Panc1 (cell line): ENCODE data around the gene TRIM36. TPM values are rescaled to one million over a fixed set of nuclear protein-coding genes. Genes with fewer than 3 reads are reported as not detected.
A peak's percentile ranks its signal among the peaks of the same experiment; 100 is the strongest.

ENCODE experiments used
- ATAC-seq: fragments of 200-7000 bp; cut with Tn5 transposase; 2 replicates; pipeline ENCODE4 v1.9.1; 2020; ENCODE audit warnings: mild to moderate bottlenecking, moderate library complexity
- BruUV-seq: library from RNA; stranded (reverse); fragments of 400-500 nt; replicated peaks from 2 replicates; lab custom pipeline; 2021; lab: Mats Ljungman, UMichigan
- CTCF ChIA-PET: fragments of 300-600 bp; sonication (Branson Sonifier 250); formaldehyde crosslinking; loops from one replicate; lab custom pipeline; 2022; ENCODE audit warnings: antibody characterized with exemption; lab: Charles Lee
- POLR2A ChIA-PET: fragments of 300-600 bp; sonication (Branson Sonifier 250); formaldehyde crosslinking; loops from one replicate; lab custom pipeline; 2022; ENCODE audit warnings: antibody characterized with exemption; lab: Charles Lee
- DNase-seq: peaks from one replicate; pipeline ENCODE4 v3.0.0-alpha.2; 2010; ENCODE audit warnings: low read depth, low spot score
- H3K27ac ChIP-seq: 2 replicates; pipeline ENCODE4 v1.5.1; 2011; ENCODE audit warnings: mild to moderate bottlenecking, low read length, inconsistent platforms
- H3K27me3 ChIP-seq: fragments of 200-500 bp; sonication (Bioruptor generic); 2 replicates; pipeline ENCODE4 v1.6.0; 2014; ENCODE audit warnings: low read length, inconsistent platforms; ENCODE audit not compliant: control insufficient read depth, insufficient read depth
- H3K36me3 ChIP-seq: fragments of 200-500 bp; sonication (Bioruptor generic); 2 replicates; pipeline ENCODE4 v1.5.1; 2014; ENCODE audit warnings: inconsistent platforms, mild to moderate bottlenecking, low read length, moderate library complexity; ENCODE audit not compliant: control insufficient read depth, insufficient read depth
- H3K4me1 ChIP-seq: 2 replicates; pipeline ENCODE4 v1.5.1; 2011; ENCODE audit warnings: inconsistent platforms, mild to moderate bottlenecking, low read length, moderate library complexity; ENCODE audit not compliant: control insufficient read depth, insufficient read depth
- H3K4me3 ChIP-seq, 2 experiments: 2 replicates each; pipeline ENCODE4 v1.5.1; 2011 to 2012; ENCODE audit warnings: low read depth in 2 of 2, low read length in 2 of 2, mild to moderate bottlenecking in 2 of 2, inconsistent platforms in 1 of 2, moderate library complexity in 1 of 2
- H3K9me3 ChIP-seq: fragments of 200-500 bp; sonication (Bioruptor generic); 2 replicates; pipeline ENCODE4 v1.5.1; 2014; ENCODE audit warnings: low read depth, mild to moderate bottlenecking, inconsistent platforms, low read length, moderate library complexity; ENCODE audit not compliant: control insufficient read depth, insufficient read depth
- POLR2AphosphoS5 ChIP-seq: IDR thresholded peaks from 2 replicates; pipeline ENCODE4 v1.6.1; 2012; ENCODE audit warnings: mild to moderate bottlenecking, low read depth, low read length, moderate library complexity
- SIN3A ChIP-seq: IDR thresholded peaks from 2 replicates; pipeline ENCODE4 v1.6.1; 2012; ENCODE audit warnings: low read depth, mild to moderate bottlenecking, low read length, moderate library complexity, borderline replicate concordance; ENCODE audit not compliant: insufficient read depth
- TCF7L2 ChIP-seq: IDR thresholded peaks from 2 replicates; pipeline ENCODE4 v1.6.1; 2011; ENCODE audit warnings: mild to moderate bottlenecking, low read depth, low read length, inconsistent platforms
- in situ Hi-C: cut with HindIII; loops from 2 replicates; pipeline ENCODE4 v1.10.0; 2016; ENCODE audit warnings: low sequenced_read_pairs, low pct_unique_long_range_greater_than_20kb
- intact Hi-C: fragments of 100-400 bp; cut with micrococcal nuclease; formaldehyde crosslinking; loops from one replicate; pipeline ENCODE4 v1.10.0; 2022; ENCODE audit not compliant: unreplicated experiment
- total RNA-seq: library from RNA; stranded (reverse); gene quantifications from one replicate; pipeline ENCODE4 v1.2.1, GENCODE V29; 2021; ENCODE audit not compliant: unreplicated experiment
- TF ChIP-seq, protein P1 (sequence below), 2 experiments: IDR thresholded peaks; 2 replicates each; pipeline ENCODE4 v1.6.1; 2011 to 2012; ENCODE audit warnings: low read depth in 2 of 2, control low read depth in 1 of 2, low read length in 1 of 2, mild to moderate bottlenecking in 1 of 2, moderate library complexity in 1 of 2; ENCODE audit not compliant: insufficient read depth in 1 of 2
- TF ChIP-seq, protein P2 (sequence below): fragments of 450-650 bp; IDR thresholded peaks from 2 replicates; pipeline ENCODE4 v1.5.1; 2017; ENCODE audit warnings: mild to moderate bottlenecking

Gene TRIM36
- total RNA-seq, 1 experiment from 2014 or later = 1.6 TPM

- no peaks in the 10 kb centered on the region for H3K9me3 ChIP-seq
- H3K27me3 ChIP-seq = peaks cover 28% of the 10 kb centered on the region
- in situ Hi-C loops = no loop called here
- no peak for ATAC-seq
- no peaks in the 10 kb centered on the region; the same call in 1 of the 2 replicates for H3K4me1 ChIP-seq
- POLR2A ChIA-PET = interaction anchor here (0.6 kb wide), 1 partner anchor 313 kb away, joined by 9 read pairs; no protein-coding TSS in a partner anchor
- no peak overlapping the region for H3K27ac ChIP-seq
- H3K4me3 ChIP-seq = peak overlapping the region; percentile 73 to 74
- no TSS peak for BruUV-seq
- H3K36me3 ChIP-seq = no peaks in the 10 kb centered on the region
- intact Hi-C loops = no loop called here
- CTCF ChIA-PET = no interaction called here
- no peak for TF ChIP-seq SIN3A
- TF ChIP-seq TCF7L2 = no peak
- TF ChIP-seq POLR2AphosphoS5 = no peak
- TF ChIP-seq, protein P1, sequence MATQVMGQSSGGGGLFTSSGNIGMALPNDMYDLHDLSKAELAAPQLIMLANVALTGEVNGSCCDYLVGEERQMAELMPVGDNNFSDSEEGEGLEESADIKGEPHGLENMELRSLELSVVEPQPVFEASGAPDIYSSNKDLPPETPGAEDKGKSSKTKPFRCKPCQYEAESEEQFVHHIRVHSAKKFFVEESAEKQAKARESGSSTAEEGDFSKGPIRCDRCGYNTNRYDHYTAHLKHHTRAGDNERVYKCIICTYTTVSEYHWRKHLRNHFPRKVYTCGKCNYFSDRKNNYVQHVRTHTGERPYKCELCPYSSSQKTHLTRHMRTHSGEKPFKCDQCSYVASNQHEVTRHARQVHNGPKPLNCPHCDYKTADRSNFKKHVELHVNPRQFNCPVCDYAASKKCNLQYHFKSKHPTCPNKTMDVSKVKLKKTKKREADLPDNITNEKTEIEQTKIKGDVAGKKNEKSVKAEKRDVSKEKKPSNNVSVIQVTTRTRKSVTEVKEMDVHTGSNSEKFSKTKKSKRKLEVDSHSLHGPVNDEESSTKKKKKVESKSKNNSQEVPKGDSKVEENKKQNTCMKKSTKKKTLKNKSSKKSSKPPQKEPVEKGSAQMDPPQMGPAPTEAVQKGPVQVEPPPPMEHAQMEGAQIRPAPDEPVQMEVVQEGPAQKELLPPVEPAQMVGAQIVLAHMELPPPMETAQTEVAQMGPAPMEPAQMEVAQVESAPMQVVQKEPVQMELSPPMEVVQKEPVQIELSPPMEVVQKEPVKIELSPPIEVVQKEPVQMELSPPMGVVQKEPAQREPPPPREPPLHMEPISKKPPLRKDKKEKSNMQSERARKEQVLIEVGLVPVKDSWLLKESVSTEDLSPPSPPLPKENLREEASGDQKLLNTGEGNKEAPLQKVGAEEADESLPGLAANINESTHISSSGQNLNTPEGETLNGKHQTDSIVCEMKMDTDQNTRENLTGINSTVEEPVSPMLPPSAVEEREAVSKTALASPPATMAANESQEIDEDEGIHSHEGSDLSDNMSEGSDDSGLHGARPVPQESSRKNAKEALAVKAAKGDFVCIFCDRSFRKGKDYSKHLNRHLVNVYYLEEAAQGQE (IDR thresholded peaks at IDR 0.05; ENCODE audit: insufficient read depth in 1 of 2, low read depth in 2 of 2, low read length in 1 of 2) = no peak
- TF ChIP-seq, protein P2, sequence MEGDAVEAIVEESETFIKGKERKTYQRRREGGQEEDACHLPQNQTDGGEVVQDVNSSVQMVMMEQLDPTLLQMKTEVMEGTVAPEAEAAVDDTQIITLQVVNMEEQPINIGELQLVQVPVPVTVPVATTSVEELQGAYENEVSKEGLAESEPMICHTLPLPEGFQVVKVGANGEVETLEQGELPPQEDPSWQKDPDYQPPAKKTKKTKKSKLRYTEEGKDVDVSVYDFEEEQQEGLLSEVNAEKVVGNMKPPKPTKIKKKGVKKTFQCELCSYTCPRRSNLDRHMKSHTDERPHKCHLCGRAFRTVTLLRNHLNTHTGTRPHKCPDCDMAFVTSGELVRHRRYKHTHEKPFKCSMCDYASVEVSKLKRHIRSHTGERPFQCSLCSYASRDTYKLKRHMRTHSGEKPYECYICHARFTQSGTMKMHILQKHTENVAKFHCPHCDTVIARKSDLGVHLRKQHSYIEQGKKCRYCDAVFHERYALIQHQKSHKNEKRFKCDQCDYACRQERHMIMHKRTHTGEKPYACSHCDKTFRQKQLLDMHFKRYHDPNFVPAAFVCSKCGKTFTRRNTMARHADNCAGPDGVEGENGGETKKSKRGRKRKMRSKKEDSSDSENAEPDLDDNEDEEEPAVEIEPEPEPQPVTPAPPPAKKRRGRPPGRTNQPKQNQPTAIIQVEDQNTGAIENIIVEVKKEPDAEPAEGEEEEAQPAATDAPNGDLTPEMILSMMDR = no peak
- DNase-seq = no peak
These were observed 750 bp downstream of the TRIM36 start for GRCh38 chr5:115168829-115169486.

DNA sequence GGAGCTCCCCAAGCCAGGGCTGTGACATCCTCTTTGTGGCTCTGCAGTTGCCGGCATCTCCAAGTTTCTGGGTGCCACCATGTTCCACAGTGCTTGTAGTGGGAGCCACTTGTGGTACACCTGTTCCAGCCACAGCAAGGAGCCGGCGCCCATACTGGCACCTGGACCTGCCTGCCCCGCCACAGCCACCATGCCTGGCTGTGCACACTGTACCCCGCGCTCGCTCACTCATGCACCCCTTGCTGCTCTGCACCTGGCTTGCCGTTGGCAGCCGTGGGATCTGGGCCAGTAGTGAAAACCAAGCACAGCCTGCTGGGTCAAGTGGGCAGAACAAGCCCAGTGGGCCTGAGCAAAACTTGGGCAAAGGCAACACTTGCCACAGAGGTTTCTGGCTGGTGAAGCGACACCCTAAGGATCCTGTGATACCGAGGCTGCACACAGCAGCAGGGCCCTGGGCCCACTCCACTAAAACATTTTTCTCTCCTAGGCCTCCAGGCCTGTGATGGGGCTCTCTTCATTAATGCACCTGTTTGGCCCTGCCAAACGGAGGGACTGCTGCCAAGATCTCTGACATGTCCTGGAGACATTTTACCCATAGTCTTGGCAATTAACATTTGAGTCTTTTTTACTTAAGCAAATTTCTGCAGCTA is 2.8 kb downstream of the TRIM36 start:
- ChIA-PET CTCF (no interaction called here), POLR2A (no interaction called here)
- DNase-seq = no peak
- H3K4me1 ChIP-seq = no peaks in the 10 kb centered on the region; the same call in 1 of the 2 replicates
- no peak for ATAC-seq
- no peaks in the 10 kb centered on the region for H3K9me3 ChIP-seq
- no peak overlapping the region for H3K27ac ChIP-seq
- no peaks in the 10 kb centered on the region for H3K36me3 ChIP-seq
- intact Hi-C loops (no loop called here), in situ Hi-C loops (no loop called here)
- H3K27me3 ChIP-seq = peaks cover 20% of the 10 kb centered on the region
- no TSS peak for BruUV-seq
- H3K4me3 ChIP-seq = no peak overlapping the region
- TF ChIP-seq SIN3A (no peak), TCF7L2 (no peak), POLR2AphosphoS5 (no peak)
- TF ChIP-seq, protein P1 (IDR thresholded peaks at IDR 0.05; ENCODE audit: insufficient read depth in 1 of 2, low read depth in 2 of 2, low read length in 1 of 2) = no peak
- TF ChIP-seq, protein P2 = no peak
